GM12878 (cell line): Measurements from ENCODE around the gene RGS1. TPM values are rescaled to one million over a fixed set of nuclear protein-coding genes. Genes with fewer than 3 reads are reported as not detected.

Experiments
- CHD4 ChIP-seq: fragments of 200-600 bp; sonication (generic); IDR thresholded peaks from 2 replicates; pipeline ENCODE4 v1.6.1; 2016; ENCODE audit warnings: mild to moderate bottlenecking
- SMAD1 ChIP-seq: fragments of 450-650 bp; IDR thresholded peaks from 2 replicates; pipeline ENCODE4 v1.6.1; 2018; ENCODE audit warnings: mild to moderate bottlenecking, low read depth; ENCODE audit not compliant: partially characterized antibody
- SMARCA5 ChIP-seq: fragments of 450-650 bp; IDR thresholded peaks from 2 replicates; pipeline ENCODE4 v1.6.1; 2017; ENCODE audit warnings: mild to moderate bottlenecking
- YBX1 ChIP-seq: fragments of 450-650 bp; IDR thresholded peaks from 2 replicates; pipeline ENCODE4 v1.6.1; 2016; ENCODE audit warnings: antibody characterized with exemption
- ZBED1 ChIP-seq: IDR thresholded peaks from 2 replicates; pipeline ENCODE4 v1.6.1; 2016; ENCODE audit warnings: borderline replicate concordance
- ZNF217 ChIP-seq: fragments of 450-650 bp; IDR thresholded peaks from 2 replicates; pipeline ENCODE4 v1.6.1; 2017; ENCODE audit warnings: antibody characterized with exemption, mild to moderate bottlenecking
- polyA plus RNA-seq, 11 experiments: library from polyadenylated mRNA; depleted of rRNA in 4 of 11; unstranded in 6 of 11; stranded (reverse) in 5 of 11; fragments of >200 nt; fragmentation: Nextera tagmentation in 4 of 11; fragmentation: Illumina TruSeq in 1 of 11; extraction: Ambion mirVana in 4 of 11; extraction: Trizol in 1 of 11; gene quantifications; 1 replicate in 1 of 11; 2 replicates in 10 of 11; pipeline versions ENCODE4 v1.2.1 to v1.2.3, GENCODE V29; 2011 to 2016; ENCODE audit warnings: inconsistent platforms in 2 of 11, missing spikeins in 2 of 11, low read depth in 1 of 11
- total RNA-seq, 4 experiments: library from RNA; depleted of rRNA in 3 of 4; stranded (reverse); fragments of >200 nt in 3 of 4; fragmentation: Illumina TruSeq in 1 of 4; extraction: Trizol in 1 of 4; gene quantifications; 2 replicates each; pipeline versions ENCODE4 v1.2.1 to v1.2.3, GENCODE V29; 2013 to 2021
- TF ChIP-seq, protein P1 (sequence below): fragments of 450-650 bp; IDR thresholded peaks from 2 replicates; pipeline ENCODE4 v1.6.1; 2016; ENCODE audit warnings: mild to moderate bottlenecking
- TF ChIP-seq, protein P2 (sequence below): fragments of 450-650 bp; IDR thresholded peaks from 2 replicates; pipeline ENCODE4 v1.6.1; 2017; ENCODE audit warnings: mild to moderate bottlenecking, moderate library complexity

RGS1 gene
- total and polyA plus RNA-seq, 10 of the 15 experiments (the other 5 are each of a cell fraction or from before 2014, with no cell fraction given): 20.7 to 882 (median 45.9) TPM

DNA sequence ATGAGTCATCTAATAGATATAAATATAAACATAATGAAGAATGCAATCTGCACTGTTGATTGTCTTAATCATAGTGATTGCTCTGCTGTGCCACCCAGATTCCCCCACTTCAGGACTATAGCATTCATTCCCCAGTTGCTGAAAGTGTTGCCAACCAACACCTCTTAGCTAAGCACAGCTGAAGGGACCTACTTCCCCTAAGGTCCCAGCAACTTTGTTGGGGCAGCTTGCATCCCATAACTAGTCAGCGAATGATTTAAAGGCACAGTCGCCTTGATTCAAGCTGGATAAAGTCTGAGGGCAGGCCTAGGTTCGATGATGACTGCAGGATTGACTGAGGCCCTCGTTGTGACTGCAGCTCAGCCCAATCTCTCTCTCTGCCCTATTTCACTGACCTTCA lies 14.3 kb upstream of the RGS1 start (continued):
- TF ChIP-seq, protein P1, sequence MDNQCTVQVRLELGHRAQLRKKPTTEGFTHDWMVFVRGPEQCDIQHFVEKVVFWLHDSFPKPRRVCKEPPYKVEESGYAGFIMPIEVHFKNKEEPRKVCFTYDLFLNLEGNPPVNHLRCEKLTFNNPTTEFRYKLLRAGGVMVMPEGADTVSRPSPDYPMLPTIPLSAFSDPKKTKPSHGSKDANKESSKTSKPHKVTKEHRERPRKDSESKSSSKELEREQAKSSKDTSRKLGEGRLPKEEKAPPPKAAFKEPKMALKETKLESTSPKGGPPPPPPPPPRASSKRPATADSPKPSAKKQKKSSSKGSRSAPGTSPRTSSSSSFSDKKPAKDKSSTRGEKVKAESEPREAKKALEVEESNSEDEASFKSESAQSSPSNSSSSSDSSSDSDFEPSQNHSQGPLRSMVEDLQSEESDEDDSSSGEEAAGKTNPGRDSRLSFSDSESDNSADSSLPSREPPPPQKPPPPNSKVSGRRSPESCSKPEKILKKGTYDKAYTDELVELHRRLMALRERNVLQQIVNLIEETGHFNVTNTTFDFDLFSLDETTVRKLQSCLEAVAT: no peak
- TF ChIP-seq SMARCA5 (no peak), SMAD1 (no peak), YBX1 (no peak), ZBED1 (no peak), CHD4 (no peak), ZNF217 (no peak)
- TF ChIP-seq, protein P2, sequence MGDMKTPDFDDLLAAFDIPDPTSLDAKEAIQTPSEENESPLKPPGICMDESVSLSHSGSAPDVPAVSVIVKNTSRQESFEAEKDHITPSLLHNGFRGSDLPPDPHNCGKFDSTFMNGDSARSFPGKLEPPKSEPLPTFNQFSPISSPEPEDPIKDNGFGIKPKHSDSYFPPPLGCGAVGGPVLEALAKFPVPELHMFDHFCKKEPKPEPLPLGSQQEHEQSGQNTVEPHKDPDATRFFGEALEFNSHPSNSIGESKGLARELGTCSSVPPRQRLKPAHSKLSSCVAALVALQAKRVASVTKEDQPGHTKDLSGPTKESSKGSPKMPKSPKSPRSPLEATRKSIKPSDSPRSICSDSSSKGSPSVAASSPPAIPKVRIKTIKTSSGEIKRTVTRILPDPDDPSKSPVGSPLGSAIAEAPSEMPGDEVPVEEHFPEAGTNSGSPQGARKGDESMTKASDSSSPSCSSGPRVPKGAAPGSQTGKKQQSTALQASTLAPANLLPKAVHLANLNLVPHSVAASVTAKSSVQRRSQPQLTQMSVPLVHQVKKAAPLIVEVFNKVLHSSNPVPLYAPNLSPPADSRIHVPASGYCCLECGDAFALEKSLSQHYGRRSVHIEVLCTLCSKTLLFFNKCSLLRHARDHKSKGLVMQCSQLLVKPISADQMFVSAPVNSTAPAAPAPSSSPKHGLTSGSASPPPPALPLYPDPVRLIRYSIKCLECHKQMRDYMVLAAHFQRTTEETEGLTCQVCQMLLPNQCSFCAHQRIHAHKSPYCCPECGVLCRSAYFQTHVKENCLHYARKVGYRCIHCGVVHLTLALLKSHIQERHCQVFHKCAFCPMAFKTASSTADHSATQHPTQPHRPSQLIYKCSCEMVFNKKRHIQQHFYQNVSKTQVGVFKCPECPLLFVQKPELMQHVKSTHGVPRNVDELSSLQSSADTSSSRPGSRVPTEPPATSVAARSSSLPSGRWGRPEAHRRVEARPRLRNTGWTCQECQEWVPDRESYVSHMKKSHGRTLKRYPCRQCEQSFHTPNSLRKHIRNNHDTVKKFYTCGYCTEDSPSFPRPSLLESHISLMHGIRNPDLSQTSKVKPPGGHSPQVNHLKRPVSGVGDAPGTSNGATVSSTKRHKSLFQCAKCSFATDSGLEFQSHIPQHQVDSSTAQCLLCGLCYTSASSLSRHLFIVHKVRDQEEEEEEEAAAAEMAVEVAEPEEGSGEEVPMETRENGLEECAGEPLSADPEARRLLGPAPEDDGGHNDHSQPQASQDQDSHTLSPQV: no peak
- TF ChIP-seq, all 136 proteins: peak for 0
